GM18526 (cell line): ENCODE measurements around the gene NTSR1.

ENCODE experiments used
- POLR2A ChIP-seq: IDR thresholded peaks from 3 replicates; pipeline ENCODE4 v1.6.1; 2011; ENCODE audit not compliant: insufficient read length; ENCODE audit errors: extremely low read depth

Gene NTSR1

GRCh38 chr20:62754122-62754990 lies 45.7 kb downstream of the NTSR1 start:
- no peak for TF ChIP-seq POLR2A

- no peak for TF ChIP-seq POLR2A
These were observed 46.3 kb downstream of the NTSR1 start for GRCh38 chr20:62754991-62755356.

GRCh38 chr20:62755817-62756724 lies 47.4 kb downstream of the NTSR1 start:
- TF ChIP-seq POLR2A = no peak

- TF ChIP-seq POLR2A = no peak
These were observed 49.7 kb downstream of the NTSR1 start for GRCh38 chr20:62758226-62758912.

- TF ChIP-seq POLR2A = no peak
These were observed 51.4 kb downstream of the NTSR1 start for GRCh38 chr20:62759981-62760431.

GRCh38 chr20:62760471-62760855 lies 51.8 kb downstream of the NTSR1 start:
- TF ChIP-seq POLR2A = no peak

- no peak for TF ChIP-seq POLR2A
These were observed 52.5 kb downstream of the NTSR1 start for GRCh38 chr20:62760856-62761758.

GRCh38 chr20:62761759-62762131 lies 53.1 kb downstream of the NTSR1 start:
- TF ChIP-seq POLR2A = no peak

GRCh38 chr20:62762376-62762775 lies 53.7 kb downstream of the NTSR1 start:
- TF ChIP-seq POLR2A = no peak

- no peak for TF ChIP-seq POLR2A
These were observed 54.2 kb downstream of the NTSR1 start for GRCh38 chr20:62762801-62763368.

GRCh38 chr20:62763404-62763803 lies 54.8 kb downstream of the NTSR1 start:
- TF ChIP-seq POLR2A = no peak

GRCh38 chr20:62764156-62764935 lies 55.7 kb downstream of the NTSR1 start:
- TF ChIP-seq POLR2A = no peak

- no peak for TF ChIP-seq POLR2A
These were observed 56.4 kb downstream of the NTSR1 start for GRCh38 chr20:62765021-62765420.
